ENCODE results near the gene CDH2.

CDH2 gene

DNA sequence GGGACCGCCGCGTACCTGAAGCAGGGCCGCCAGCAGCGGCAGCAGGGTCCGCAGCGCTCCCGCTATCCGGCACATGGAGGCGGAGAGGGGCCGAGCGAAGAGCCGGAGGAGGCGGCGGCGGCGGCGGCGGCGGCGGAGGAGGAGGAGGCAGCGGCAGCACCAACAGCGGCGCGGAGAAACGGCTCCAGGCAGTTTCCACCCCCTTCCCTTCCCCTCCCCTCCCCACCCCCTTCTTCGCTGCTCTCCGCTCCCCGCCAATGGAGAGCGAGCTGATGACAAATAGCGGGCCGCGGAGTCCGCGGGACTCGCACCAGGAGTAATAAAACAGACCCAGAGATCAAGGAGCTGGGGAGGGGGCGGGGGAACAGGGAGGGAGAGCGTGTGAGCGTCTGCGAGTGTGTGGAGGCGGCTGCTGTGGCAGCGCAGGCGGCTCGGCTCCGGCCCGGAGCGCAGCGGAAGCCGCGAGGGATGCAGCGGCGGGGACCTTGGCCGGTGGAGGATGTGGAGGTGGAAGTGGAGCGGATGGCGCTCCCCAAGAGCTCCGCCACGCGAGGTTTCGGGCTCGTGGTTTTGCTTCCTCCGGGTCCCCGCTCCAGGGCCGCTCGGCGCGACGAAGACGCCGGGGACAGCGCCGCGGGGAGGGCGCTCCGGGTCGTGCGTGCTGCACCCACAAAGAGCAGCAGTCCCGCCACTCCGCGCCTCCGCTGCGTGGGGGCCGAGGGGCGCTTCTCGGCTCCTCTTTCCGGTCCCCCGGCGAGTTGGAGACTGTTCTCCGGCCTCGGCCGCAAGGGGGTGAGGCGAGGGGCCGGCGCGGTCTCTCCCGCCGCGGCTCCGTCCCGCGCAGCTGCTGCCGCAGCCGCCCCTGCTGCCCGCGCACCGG lies at the start of gene CDH2:
CDH2 (minus strand) TSS at position 183 of the 880 bp plus-strand sequence; CDS start at position 75, 108 bp downstream.
- peak; percentile 75 for DNase-seq (ENCODE audit: low read depth)
- in situ Hi-C loops (cut with HindIII; ENCODE audit: low sequenced_read_pairs), result no loop called here
- TF ChIP-seq, protein P1, sequence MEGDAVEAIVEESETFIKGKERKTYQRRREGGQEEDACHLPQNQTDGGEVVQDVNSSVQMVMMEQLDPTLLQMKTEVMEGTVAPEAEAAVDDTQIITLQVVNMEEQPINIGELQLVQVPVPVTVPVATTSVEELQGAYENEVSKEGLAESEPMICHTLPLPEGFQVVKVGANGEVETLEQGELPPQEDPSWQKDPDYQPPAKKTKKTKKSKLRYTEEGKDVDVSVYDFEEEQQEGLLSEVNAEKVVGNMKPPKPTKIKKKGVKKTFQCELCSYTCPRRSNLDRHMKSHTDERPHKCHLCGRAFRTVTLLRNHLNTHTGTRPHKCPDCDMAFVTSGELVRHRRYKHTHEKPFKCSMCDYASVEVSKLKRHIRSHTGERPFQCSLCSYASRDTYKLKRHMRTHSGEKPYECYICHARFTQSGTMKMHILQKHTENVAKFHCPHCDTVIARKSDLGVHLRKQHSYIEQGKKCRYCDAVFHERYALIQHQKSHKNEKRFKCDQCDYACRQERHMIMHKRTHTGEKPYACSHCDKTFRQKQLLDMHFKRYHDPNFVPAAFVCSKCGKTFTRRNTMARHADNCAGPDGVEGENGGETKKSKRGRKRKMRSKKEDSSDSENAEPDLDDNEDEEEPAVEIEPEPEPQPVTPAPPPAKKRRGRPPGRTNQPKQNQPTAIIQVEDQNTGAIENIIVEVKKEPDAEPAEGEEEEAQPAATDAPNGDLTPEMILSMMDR (IDR thresholded peaks at IDR 0.05; ENCODE audit: low read depth, low read length, missing control alignments), result peak; percentile 20
- H3K4me3 ChIP-seq (ENCODE audit: low read depth, low read length), result peak within 1 kb of the TSS; percentile 81

DNA sequence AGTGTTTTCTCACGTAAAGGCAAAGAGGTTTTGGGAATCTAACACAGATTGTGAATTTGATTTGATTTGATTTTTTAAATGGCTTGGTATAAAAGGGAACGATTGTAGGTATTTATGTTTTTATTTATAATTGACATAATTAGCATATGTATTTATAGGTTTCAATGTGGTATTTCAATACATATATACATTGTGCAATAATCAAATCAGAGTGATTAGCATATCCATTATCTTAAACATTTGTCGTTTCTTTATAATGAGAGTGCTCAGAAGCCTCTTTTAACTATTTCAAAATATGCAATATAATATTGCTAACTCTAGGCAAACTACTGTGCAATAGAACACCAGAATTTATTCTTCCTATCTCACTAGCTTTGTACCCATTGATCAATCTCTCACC lies 35.1 kb upstream of the CDH2 start:
- TF ChIP-seq, protein P1 (IDR thresholded peaks at IDR 0.05; ENCODE audit: low read depth, low read length, missing control alignments), result no peak
- DNase-seq (ENCODE audit: low read depth), result no peak
- no peak overlapping the region for H3K4me3 ChIP-seq (ENCODE audit: low read depth, low read length)
- in situ Hi-C loops (cut with HindIII; ENCODE audit: low sequenced_read_pairs), result no loop called here

DNA sequence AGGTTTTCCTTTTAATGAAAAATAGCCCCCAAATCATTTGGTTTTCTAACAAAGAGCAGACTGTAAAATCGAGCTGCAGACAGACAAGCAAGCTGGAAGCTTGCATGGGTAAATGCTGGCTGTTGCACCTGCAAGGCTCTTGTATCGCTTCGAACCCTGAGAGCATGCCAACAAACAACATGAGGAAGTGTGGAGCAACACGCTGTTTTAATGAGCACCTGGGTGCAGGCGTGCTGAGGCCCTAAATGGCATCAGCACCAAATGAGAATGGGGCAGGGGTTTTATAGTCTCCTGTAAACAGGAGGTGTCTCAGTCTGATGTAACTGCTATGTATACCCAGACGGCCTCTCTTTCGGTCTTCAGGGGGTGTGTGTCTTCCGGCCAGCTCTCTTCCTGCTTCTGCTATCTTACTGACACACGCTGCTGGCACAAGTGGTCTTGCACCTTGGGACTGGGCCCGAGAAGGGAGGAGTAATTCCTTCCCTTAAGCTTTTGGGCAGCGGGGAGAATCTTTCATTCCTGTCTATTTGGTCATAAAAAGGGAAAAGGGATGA lies 31.9 kb upstream of the CDH2 start:
- in situ Hi-C loops (cut with HindIII; ENCODE audit: low sequenced_read_pairs), result no loop called here
- no peak overlapping the region for H3K4me3 ChIP-seq (ENCODE audit: low read depth, low read length)
- TF ChIP-seq, protein P1 (IDR thresholded peaks at IDR 0.05; ENCODE audit: low read depth, low read length, missing control alignments), result no peak
- DNase-seq (ENCODE audit: low read depth), result no peak

DNA sequence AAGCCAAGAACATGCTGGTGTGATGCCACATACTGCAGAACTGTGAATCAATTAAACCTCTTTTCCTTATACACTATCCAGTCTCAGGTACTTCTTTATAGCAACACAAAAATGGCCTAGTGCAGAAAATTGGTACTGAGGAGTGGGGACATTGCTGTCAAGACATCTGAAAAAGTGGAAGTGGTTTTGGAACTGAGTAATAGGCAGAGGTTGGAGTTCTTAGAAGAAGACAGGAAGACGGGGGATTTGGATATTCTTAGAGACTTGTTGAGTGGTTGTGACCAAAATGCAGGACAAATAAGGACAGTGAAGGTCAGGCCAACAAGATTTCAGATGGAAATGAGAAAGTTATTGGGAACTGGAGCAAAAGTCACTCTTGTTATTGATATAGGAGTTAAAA lies 31.3 kb upstream of the CDH2 start:
- no peak for DNase-seq (ENCODE audit: low read depth)
- in situ Hi-C loops (cut with HindIII; ENCODE audit: low sequenced_read_pairs), result no loop called here
- no peak overlapping the region for H3K4me3 ChIP-seq (ENCODE audit: low read depth, low read length)
- TF ChIP-seq, protein P1 (IDR thresholded peaks at IDR 0.05; ENCODE audit: low read depth, low read length, missing control alignments), result no peak

DNA sequence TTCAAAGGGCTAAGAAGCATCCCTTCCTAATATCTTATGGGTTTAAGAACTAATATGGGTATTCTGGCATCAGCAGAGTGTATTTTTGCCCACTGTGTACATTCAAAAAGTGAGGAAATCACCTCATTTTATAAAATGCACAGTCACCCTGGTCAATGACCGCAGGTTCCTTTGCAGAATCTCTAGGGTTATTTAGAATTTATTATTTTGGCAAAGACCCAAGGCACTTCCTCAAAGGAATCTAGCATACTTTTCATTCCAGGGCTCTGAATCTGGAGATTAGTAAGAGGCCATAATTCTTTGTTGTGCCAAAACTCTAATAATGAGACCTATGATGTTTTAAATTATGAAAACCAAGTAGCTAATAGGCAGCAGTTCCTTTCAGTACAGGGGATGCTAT lies 27.2 kb upstream of the CDH2 start:
- TF ChIP-seq, protein P1 (IDR thresholded peaks at IDR 0.05; ENCODE audit: low read depth, low read length, missing control alignments), result no peak
- DNase-seq (ENCODE audit: low read depth), result peak; percentile 87
- in situ Hi-C loops (cut with HindIII; ENCODE audit: low sequenced_read_pairs), result no loop called here
- H3K4me3 ChIP-seq (ENCODE audit: low read depth, low read length), result no peak overlapping the region

DNA sequence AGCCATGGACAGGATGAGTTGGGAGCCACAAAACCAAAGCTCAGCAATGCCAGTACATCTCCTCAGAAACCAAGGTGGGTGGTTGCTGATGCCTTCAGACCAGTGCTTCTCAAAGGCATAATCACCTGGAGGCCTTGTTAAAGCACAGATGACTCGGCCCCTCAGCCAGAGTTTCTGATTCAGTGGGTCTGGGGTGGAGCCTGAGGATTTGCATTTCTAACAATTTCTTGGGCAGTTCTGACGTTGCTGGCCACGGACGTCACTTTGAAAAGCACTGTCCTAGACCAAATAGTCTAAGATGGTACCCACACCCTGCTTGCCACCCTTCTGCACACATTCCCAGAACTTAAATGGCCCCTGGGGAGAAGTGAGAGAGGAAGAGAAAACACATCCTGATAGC lies 24.1 kb upstream of the CDH2 start:
- TF ChIP-seq, protein P1 (IDR thresholded peaks at IDR 0.05; ENCODE audit: low read depth, low read length, missing control alignments), result no peak
- no peak for DNase-seq (ENCODE audit: low read depth)
- in situ Hi-C loops (cut with HindIII; ENCODE audit: low sequenced_read_pairs), result no loop called here
- no peak overlapping the region for H3K4me3 ChIP-seq (ENCODE audit: low read depth, low read length)

Measured in astrocyte of the cerebellum (primary cell).